Uterus (tissue), 2 donors: ENCODE results near the gene FBLIM1.

Experiments
- CTCF ChIP-seq, 4 experiments: fragments of 200-600 bp in 2 of 4; fragments of 450-650 bp in 2 of 4; sonication (generic) in 2 of 4; IDR thresholded peaks; one replicate each; pipeline ENCODE4 v1.5.1; 2016 to 2019; ENCODE audit warnings: antibody characterized with exemption in 4 of 4, mild to moderate bottlenecking in 2 of 4, moderate library complexity in 1 of 4
- POLR2A ChIP-seq, 2 donors: fragments of 450-650 bp; IDR thresholded peaks; one replicate each; pipeline ENCODE4 v1.6.1; 2016; ENCODE audit warnings: antibody characterized with exemption in 2 of 2, mild to moderate bottlenecking in 1 of 2, moderate library complexity in 1 of 2

- TF ChIP-seq POLR2A (IDR thresholded peaks at IDR 0.05): no peak
- no peak for TF ChIP-seq CTCF (IDR thresholded peaks at IDR 0.05)
These were observed 49.4 kb upstream of the FBLIM1 start for GRCh38 chr1:15709226-15709625.
